GM23248 (cell line): Measurements from ENCODE around the gene KIF5B.

Experiments used
- EZH2 ChIP-seq: fragments of 200-600 bp; sonication (generic); IDR thresholded peaks from 2 replicates; pipeline ENCODE4 v1.6.1; 2018; ENCODE audit warnings: antibody characterized with exemption, mild to moderate bottlenecking; ENCODE audit not compliant: insufficient read depth, poor library complexity, severe bottlenecking
- EZH2phosphoT487 ChIP-seq: fragments of 200-600 bp; sonication (generic); IDR thresholded peaks from 2 replicates; pipeline ENCODE4 v1.6.1; 2018; ENCODE audit warnings: antibody characterized with exemption, moderate library complexity, mild to moderate bottlenecking, low read depth; ENCODE audit not compliant: insufficient read depth

DNA sequence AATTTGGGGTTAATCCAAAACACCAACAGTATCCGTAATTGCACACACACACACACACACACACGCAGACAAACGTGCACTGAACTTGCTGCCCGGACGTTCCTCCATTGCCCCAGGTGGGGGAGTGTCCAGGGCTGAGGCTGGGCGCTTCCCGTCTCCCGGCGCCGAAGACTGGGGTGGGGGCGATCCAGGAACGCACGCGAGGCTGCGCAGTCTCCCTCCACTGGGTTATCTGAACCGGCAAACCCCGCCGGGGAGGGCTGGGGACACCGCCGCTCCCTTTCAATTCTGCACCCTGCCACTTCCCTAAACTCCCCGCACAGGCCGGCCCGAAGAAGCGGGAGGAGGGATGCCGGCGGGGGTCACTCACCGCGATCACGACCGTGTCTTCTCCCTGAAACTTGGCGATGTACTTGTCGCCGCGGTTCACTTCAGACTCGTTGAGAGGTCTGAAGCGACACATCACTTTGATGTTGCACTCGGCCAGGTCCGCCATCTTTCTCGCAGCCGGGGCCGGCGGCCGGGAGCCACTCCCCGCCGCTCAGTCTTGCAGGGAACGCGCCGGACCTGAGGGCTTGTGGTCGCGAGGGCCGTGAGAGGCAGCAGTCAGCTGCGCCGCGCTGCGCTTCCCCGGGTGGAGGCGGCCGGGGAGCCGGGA, 618 bp downstream of the KIF5B start:
- TF ChIP-seq EZH2phosphoT487 (no peak), EZH2 (no peak)
